ENCODE measurements around the gene POC1A. TPM values are rescaled to one million over a fixed set of nuclear protein-coding genes. Genes with fewer than 3 reads are reported as not detected.

The POC1A gene
- total RNA-seq, 1 donor from 2014 or later, result 1.2 TPM

GRCh38 chr3:52120556-52121463 lies 33.4 kb downstream of the POC1A start:
- no peak for TF ChIP-seq CTCF (IDR thresholded peaks at IDR 0.05; ENCODE audit: borderline replicate concordance)

DNA sequence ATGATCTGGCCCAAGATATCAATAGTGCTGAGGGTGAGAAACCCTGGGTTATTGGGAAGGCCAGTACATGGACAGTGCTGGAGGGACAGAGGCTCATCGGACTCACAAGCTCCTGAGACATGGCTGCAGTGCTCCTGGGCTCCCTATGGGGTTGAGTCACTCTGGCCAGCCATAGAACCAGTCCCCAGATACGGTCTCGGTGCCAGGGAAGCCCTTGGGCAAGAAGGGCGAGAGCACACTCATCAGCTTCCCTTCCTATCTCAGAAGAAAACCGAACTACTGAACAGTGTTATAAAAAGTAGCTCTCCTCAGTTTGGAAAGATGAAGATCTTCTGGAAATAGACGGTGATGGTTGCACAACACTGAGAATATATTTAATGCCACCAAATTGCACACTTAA lies 34.4 kb downstream of the POC1A start:
- DNase-seq, result no peak
- Histone ChIP-seq H3K4me3 (no peak overlapping the region), H3K27me3 (ENCODE audit: low read depth) (no peaks in the 10 kb centered on the region), H3K27ac (replicated peaks) (no peak overlapping the region), H3K9me3 (replicated peaks) (no peaks in the 10 kb centered on the region), H3K4me1 (peaks cover 34% of the 10 kb centered on the region), H3K36me3 (no peaks in the 10 kb centered on the region)
- TF ChIP-seq CTCF (IDR thresholded peaks at IDR 0.05; ENCODE audit: borderline replicate concordance), result no peak
- intact Hi-C loops (cut with micrococcal nuclease), result no loop called here

More at GRCh38 chr3:52120556-52121463, 33.4 kb downstream of the POC1A start:
- peak overlapping the region; percentile 87 for H3K27ac ChIP-seq (replicated peaks)
- no peaks in the 10 kb centered on the region for H3K36me3 ChIP-seq
- peaks cover 34% of the 10 kb centered on the region for H3K4me1 ChIP-seq
- no peak for DNase-seq
- intact Hi-C loops (cut with micrococcal nuclease), result no loop called here
- no peak overlapping the region for H3K4me3 ChIP-seq
- H3K27me3 ChIP-seq (ENCODE audit: low read depth), result no peaks in the 10 kb centered on the region
- no peaks in the 10 kb centered on the region for H3K9me3 ChIP-seq (replicated peaks)

- TF ChIP-seq CTCF (IDR thresholded peaks at IDR 0.05; ENCODE audit: borderline replicate concordance), result no peak
Measured at GRCh38 chr3:52119099-52119498, 35.1 kb downstream of the POC1A start.

DNA sequence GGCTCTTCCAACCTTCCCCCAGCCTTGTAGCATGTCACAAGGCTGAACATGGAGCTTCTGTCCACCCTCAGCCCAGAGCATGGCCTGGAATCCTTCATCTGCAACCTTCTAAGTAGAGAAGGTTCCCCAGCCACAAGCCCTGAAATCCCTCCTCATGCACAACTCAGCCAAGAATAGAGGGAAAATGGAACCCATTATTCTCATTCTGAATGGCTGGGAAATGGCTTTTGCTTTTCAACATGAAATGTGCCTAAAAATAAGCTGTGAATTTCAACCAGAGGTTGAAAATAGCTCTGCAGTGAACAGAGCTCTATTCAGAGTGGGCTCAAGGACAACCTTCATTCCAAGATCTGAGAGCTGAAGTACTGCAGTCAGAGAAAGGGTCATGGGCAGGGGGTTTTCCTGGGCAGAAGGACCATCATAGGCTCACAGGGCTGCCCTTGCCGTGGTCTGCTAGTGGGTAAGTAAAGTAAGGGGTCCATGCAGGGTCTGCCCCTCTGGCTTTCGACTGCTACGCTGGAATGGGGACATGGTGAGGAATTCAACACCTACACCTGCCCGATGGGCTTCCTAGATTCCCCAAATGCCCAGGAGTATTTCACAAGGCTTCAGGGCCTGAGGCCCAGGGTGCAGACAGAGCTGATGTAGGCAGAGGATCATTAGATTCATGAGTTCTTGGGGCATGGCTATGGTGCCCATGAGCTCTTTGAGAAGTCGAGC lies 35.9 kb downstream of the POC1A start:
- no peak for DNase-seq
- intact Hi-C loops (cut with micrococcal nuclease), result no loop called here

More at GRCh38 chr3:52119099-52119498, 35.1 kb downstream of the POC1A start:
- H3K36me3 ChIP-seq, result no peaks in the 10 kb centered on the region
- no peak overlapping the region for H3K4me3 ChIP-seq
- peaks cover 34% of the 10 kb centered on the region for H3K4me1 ChIP-seq
- intact Hi-C loops (cut with micrococcal nuclease), result no loop called here
- H3K27ac ChIP-seq (replicated peaks), result no peak overlapping the region
- no peak for DNase-seq
- H3K27me3 ChIP-seq (ENCODE audit: low read depth), result no peaks in the 10 kb centered on the region
- H3K9me3 ChIP-seq (replicated peaks), result no peaks in the 10 kb centered on the region

More for the DNA sequence above, 35.9 kb downstream of the POC1A start:
- no peak for TF ChIP-seq CTCF (IDR thresholded peaks at IDR 0.05; ENCODE audit: borderline replicate concordance)
- Histone ChIP-seq H3K27me3 (ENCODE audit: low read depth) (no peaks in the 10 kb centered on the region), H3K4me1 (peaks cover 34% of the 10 kb centered on the region), H3K9me3 (replicated peaks) (no peaks in the 10 kb centered on the region), H3K27ac (replicated peaks) (no peak overlapping the region), H3K4me3 (no peak overlapping the region), H3K36me3 (no peaks in the 10 kb centered on the region)

Data from left ventricle myocardium inferior (tissue), 1 donor.